Neuronal stem cell (in vitro differentiated cells): ENCODE data around the gene PIMREG.

Experiments
- DNase-seq: peaks from one replicate; pipeline ENCODE4 v3.0.0-alpha.2; 2013; ENCODE audit warnings: low spot score
- H2AFZ ChIP-seq: one replicate; pipeline ENCODE4 v1.6.1; 2013; ENCODE audit warnings: mild to moderate bottlenecking, low read length, inconsistent platforms
- H2AK5ac ChIP-seq: 2 replicates; pipeline ENCODE4 v1.6.1; 2013; ENCODE audit warnings: low read depth, mild to moderate bottlenecking, inconsistent platforms, low read length, moderate library complexity, mixed read lengths
- H2BK120ac ChIP-seq: 2 replicates; pipeline ENCODE4 v1.6.1; 2013; ENCODE audit warnings: low read depth, mild to moderate bottlenecking, inconsistent platforms, low read length, moderate library complexity, mixed read lengths
- H2BK12ac ChIP-seq: one replicate; pipeline ENCODE4 v1.6.1; 2013; ENCODE audit warnings: low read length, inconsistent platforms
- H2BK15ac ChIP-seq: 2 replicates; pipeline ENCODE4 v1.6.1; 2013; ENCODE audit warnings: mild to moderate bottlenecking, low read length, inconsistent platforms, mixed read lengths
- H2BK5ac ChIP-seq: one replicate; pipeline ENCODE4 v1.6.1; 2013; ENCODE audit warnings: inconsistent platforms, mild to moderate bottlenecking, low read length, moderate library complexity
- H3K14ac ChIP-seq: one replicate; pipeline ENCODE4 v1.6.1; 2013; ENCODE audit warnings: low read length, inconsistent platforms
- H3K18ac ChIP-seq: 2 replicates; pipeline ENCODE4 v1.6.1; 2013; ENCODE audit warnings: low read length, inconsistent platforms
- H3K23ac ChIP-seq: 2 replicates; pipeline ENCODE4 v1.6.1; 2013; ENCODE audit warnings: low read depth, mild to moderate bottlenecking, mixed read lengths, low read length, inconsistent platforms; ENCODE audit not compliant: poor library complexity
- H3K27ac ChIP-seq: replicated peaks from 3 replicates; pipeline ENCODE4 v1.5.1; 2013; ENCODE audit warnings: low read length, inconsistent platforms
- H3K27me3 ChIP-seq, 3 experiments: 2 replicates each; pipeline ENCODE4 v1.6.1; 2013; ENCODE audit warnings: low read length in 3 of 3, mild to moderate bottlenecking in 2 of 3, inconsistent platforms in 1 of 3, low read depth in 1 of 3, mixed read lengths in 1 of 3, moderate library complexity in 1 of 3; ENCODE audit not compliant: control insufficient read depth in 3 of 3, insufficient read depth in 3 of 3
- H3K36me3 ChIP-seq, 2 donors: replicated peaks in 1 of 2; 2 replicates each; pipeline ENCODE4 v1.6.1; 2013; ENCODE audit warnings: low read length in 2 of 2; ENCODE audit not compliant: control insufficient read depth in 2 of 2, insufficient read depth in 2 of 2
- H3K4ac ChIP-seq: 2 replicates; pipeline ENCODE4 v1.6.1; 2013; ENCODE audit warnings: inconsistent platforms, mild to moderate bottlenecking, low read length, moderate library complexity
- H3K4me1 ChIP-seq, 2 donors: 1 replicate in 1 of 2; 2 replicates in 1 of 2; pipeline ENCODE4 v1.6.1; 2013; ENCODE audit warnings: low read length in 2 of 2, low read depth in 1 of 2; ENCODE audit not compliant: control insufficient read depth in 2 of 2, insufficient read depth in 1 of 2
- H3K4me2 ChIP-seq: one replicate; pipeline ENCODE4 v1.6.1; 2013; ENCODE audit warnings: mild to moderate bottlenecking, low read length, inconsistent platforms; ENCODE audit not compliant: insufficient read depth, poor library complexity, severe bottlenecking
- H3K4me3 ChIP-seq, 2 donors: 2 replicates each; pipeline ENCODE4 v1.5.1; 2013; ENCODE audit warnings: low read length in 2 of 2, mild to moderate bottlenecking in 2 of 2, inconsistent platforms in 1 of 2, moderate library complexity in 1 of 2
- H3K79me1 ChIP-seq: one replicate; pipeline ENCODE4 v1.6.1; 2013; ENCODE audit warnings: low read depth, mild to moderate bottlenecking, inconsistent platforms, low read length, moderate library complexity
- H3K9ac ChIP-seq: one replicate; pipeline ENCODE4 v1.6.1; 2013; ENCODE audit warnings: mild to moderate bottlenecking, low read depth, low read length, inconsistent platforms; ENCODE audit not compliant: poor library complexity
- H3K9me3 ChIP-seq, 2 donors: replicated peaks in 1 of 2; 2 replicates each; pipeline versions ENCODE3 to v1.6.1; 2013; ENCODE audit warnings: low read length in 2 of 2, mild to moderate bottlenecking in 2 of 2, inconsistent platforms in 1 of 2, low read depth in 1 of 2, mixed read lengths in 1 of 2, moderate library complexity in 1 of 2; ENCODE audit not compliant: control insufficient read depth in 2 of 2, insufficient read depth in 1 of 2
- H4K8ac ChIP-seq: one replicate; pipeline ENCODE4 v1.6.1; 2013; ENCODE audit warnings: low read depth, mild to moderate bottlenecking, inconsistent platforms, low read length, moderate library complexity
- H4K91ac ChIP-seq: one replicate; pipeline ENCODE4 v1.6.1; 2013; ENCODE audit warnings: low read length, low read depth, mild to moderate bottlenecking, inconsistent platforms; ENCODE audit not compliant: poor library complexity
- WGBS, 2 donors: extraction: QIAGEN DNeasy Blood & Tissue Kit; methylation state at CpG; one replicate each; pipeline ENCODE4 v1.1.7; 2013; ENCODE audit warnings: missing lambda C conversion rate in 2 of 2, mixed read lengths in 1 of 2; ENCODE audit not compliant: insufficient read length in 2 of 2, insufficient replicate concordance in 1 of 2; ENCODE audit errors: extremely low coverage in 2 of 2; 5-methylcytosine and 5-hydroxymethylcytosine counted together

The PIMREG gene

GRCh38 chr17:6489016-6489550 is 44.8 kb downstream of the PIMREG start:
- Histone ChIP-seq H3K4me3 (no peak overlapping the region), H4K8ac (no peak overlapping the region), H4K91ac (no peak overlapping the region), H3K27ac (no peak overlapping the region), H3K14ac (no peak overlapping the region), H2BK120ac (no peak overlapping the region), H3K9ac (no peak overlapping the region), H2BK15ac (peak overlapping the region; percentile 77), H3K23ac (no peak overlapping the region), H2BK12ac (peak overlapping the region; percentile 25), H2AFZ (no peak overlapping the region), H3K79me1 (no peaks in the 10 kb centered on the region), H2BK5ac (no peak overlapping the region), H3K9me3 (no peaks in the 10 kb centered on the region), H3K27me3 (no peaks in the 10 kb centered on the region), H3K18ac (peak overlapping the region; percentile 51), H3K36me3 (no peaks in the 10 kb centered on the region), H3K4me2 (no peak overlapping the region), H3K4me1 (peaks cover 4 to 8% of the 10 kb centered on the region in 2 donors), H2AK5ac (peak overlapping the region; percentile 53), H3K4ac (peak overlapping the region; percentile 30)
- WGBS, 2 donors: no CpG with 5 or more reads among the region's 6 CpGs
- no peak for DNase-seq

- no peak overlapping the region for H3K4ac ChIP-seq
- H2AFZ ChIP-seq: no peak overlapping the region
- no peak overlapping the region for H3K14ac ChIP-seq
- peaks cover 10 to 20% of the 10 kb centered on the region in 2 donors for H3K4me1 ChIP-seq
- no peak overlapping the region for H3K4me3 ChIP-seq
- peak overlapping the region; percentile 28 for H2BK12ac ChIP-seq
- H2BK120ac ChIP-seq: no peak overlapping the region
- peak overlapping the region; percentile 4 for H3K27ac ChIP-seq
- H3K9ac ChIP-seq: no peak overlapping the region
- no peak overlapping the region for H4K8ac ChIP-seq
- no peak overlapping the region for H4K91ac ChIP-seq
- H3K36me3 ChIP-seq: no peaks in the 10 kb centered on the region
- no peaks in the 10 kb centered on the region for H3K27me3 ChIP-seq
- H3K79me1 ChIP-seq: no peaks in the 10 kb centered on the region
- DNase-seq: no peak
- H2AK5ac ChIP-seq: no peak overlapping the region
- no peak overlapping the region for H3K23ac ChIP-seq
- no peak overlapping the region for H3K4me2 ChIP-seq
- WGBS, 2 donors: no CpG with 5 or more reads among the region's 7 CpGs
- no peaks in the 10 kb centered on the region for H3K9me3 ChIP-seq
- H2BK5ac ChIP-seq: peak overlapping the region; percentile 33
- H3K18ac ChIP-seq: peak overlapping the region; percentile 32
- no peak overlapping the region for H2BK15ac ChIP-seq
Observed at GRCh38 chr17:6491071-6491700, 46.9 kb downstream of the PIMREG start.

- Histone ChIP-seq H3K23ac (no peak overlapping the region), H3K4ac (no peak overlapping the region), H3K79me1 (no peaks in the 10 kb centered on the region), H3K14ac (no peak overlapping the region), H3K9ac (no peak overlapping the region), H2BK12ac (peak overlapping the region; percentile 16), H3K4me3 (no peak overlapping the region), H2BK5ac (no peak overlapping the region), H3K27ac (no peak overlapping the region), H2BK120ac (no peak overlapping the region), H4K91ac (no peak overlapping the region), H3K4me2 (no peak overlapping the region), H4K8ac (no peak overlapping the region), H2AFZ (peak overlapping the region; percentile 74), H2AK5ac (no peak overlapping the region), H3K18ac (peak overlapping the region; percentile 0), H3K9me3 (no peaks in the 10 kb centered on the region), H3K27me3 (no peaks in the 10 kb centered on the region), H3K4me1 (peaks cover 17 to 34% of the 10 kb centered on the region in 2 donors), H3K36me3 (no peaks in the 10 kb centered on the region), H2BK15ac (no peak overlapping the region)
- no CpG with 5 or more reads among the region's 4 CpGs for WGBS, 2 donors
- no peak for DNase-seq
Observed at GRCh38 chr17:6492892-6493674, 48.8 kb downstream of the PIMREG start.

GRCh38 chr17:6494239-6494941 is 50.1 kb downstream of the PIMREG start:
- Histone ChIP-seq H3K4me2 (no peak overlapping the region), H3K14ac (no peak overlapping the region), H3K27ac (no peak overlapping the region), H3K23ac (no peak overlapping the region), H3K9me3 (no peaks in the 10 kb centered on the region), H2BK5ac (no peak overlapping the region), H3K18ac (no peak overlapping the region), H3K4me1 (peaks cover 21 to 38% of the 10 kb centered on the region in 2 donors), H2AK5ac (no peak overlapping the region), H2BK12ac (no peak overlapping the region), H4K91ac (peak overlapping the region; percentile 41), H2BK15ac (no peak overlapping the region), H3K9ac (no peak overlapping the region), H3K27me3 (no peaks in the 10 kb centered on the region), H3K4me3 (no peak overlapping the region), H4K8ac (no peak overlapping the region), H3K4ac (no peak overlapping the region), H3K79me1 (peaks cover 2% of the 10 kb centered on the region), H2BK120ac (no peak overlapping the region), H2AFZ (no peak overlapping the region), H3K36me3 (no peaks in the 10 kb centered on the region)
- WGBS, 2 donors: no CpG with 5 or more reads among the region's 5 CpGs
- no peak for DNase-seq
